Neural progenitor cell (in vitro differentiated cells): ENCODE results near the gene VPS50.

ENCODE experiments used
- EZH2 ChIP-seq: fragments of 200-600 bp; sonication (generic); IDR thresholded peaks from 2 replicates; pipeline ENCODE4 v1.6.1; 2017; ENCODE audit warnings: antibody characterized with exemption, mild to moderate bottlenecking, moderate library complexity
- EZH2phosphoT487 ChIP-seq: fragments of 200-600 bp; sonication (generic); IDR thresholded peaks from 2 replicates; pipeline ENCODE4 v1.6.1; 2017; ENCODE audit warnings: antibody characterized with exemption
- TF ChIP-seq, protein P1 (sequence below): fragments of 200-600 bp; sonication (generic); IDR thresholded peaks from 2 replicates; pipeline ENCODE4 v1.5.1; 2017; ENCODE audit warnings: antibody characterized with exemption, mild to moderate bottlenecking

DNA sequence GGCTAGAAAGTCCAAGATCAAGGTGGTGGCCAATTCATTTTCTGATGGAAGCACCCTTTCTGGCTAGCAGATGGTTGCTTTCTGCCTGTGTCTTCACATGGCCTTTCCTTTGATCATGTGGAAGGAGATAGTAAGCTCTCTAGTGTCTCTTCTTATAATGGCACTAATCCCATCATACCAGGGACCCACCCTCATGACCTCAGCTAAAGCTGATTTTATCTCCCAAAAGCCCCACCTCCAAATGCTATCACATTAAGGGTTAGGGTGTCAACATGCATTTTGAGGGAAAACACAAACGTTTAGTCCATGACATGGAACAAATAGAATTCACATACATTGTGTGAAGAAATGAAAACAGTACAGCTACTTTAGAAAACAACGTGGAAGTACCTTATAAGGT is 100.0 kb downstream of the VPS50 start:
- TF ChIP-seq EZH2phosphoT487 (no peak), EZH2 (no peak)
- TF ChIP-seq, protein P1, sequence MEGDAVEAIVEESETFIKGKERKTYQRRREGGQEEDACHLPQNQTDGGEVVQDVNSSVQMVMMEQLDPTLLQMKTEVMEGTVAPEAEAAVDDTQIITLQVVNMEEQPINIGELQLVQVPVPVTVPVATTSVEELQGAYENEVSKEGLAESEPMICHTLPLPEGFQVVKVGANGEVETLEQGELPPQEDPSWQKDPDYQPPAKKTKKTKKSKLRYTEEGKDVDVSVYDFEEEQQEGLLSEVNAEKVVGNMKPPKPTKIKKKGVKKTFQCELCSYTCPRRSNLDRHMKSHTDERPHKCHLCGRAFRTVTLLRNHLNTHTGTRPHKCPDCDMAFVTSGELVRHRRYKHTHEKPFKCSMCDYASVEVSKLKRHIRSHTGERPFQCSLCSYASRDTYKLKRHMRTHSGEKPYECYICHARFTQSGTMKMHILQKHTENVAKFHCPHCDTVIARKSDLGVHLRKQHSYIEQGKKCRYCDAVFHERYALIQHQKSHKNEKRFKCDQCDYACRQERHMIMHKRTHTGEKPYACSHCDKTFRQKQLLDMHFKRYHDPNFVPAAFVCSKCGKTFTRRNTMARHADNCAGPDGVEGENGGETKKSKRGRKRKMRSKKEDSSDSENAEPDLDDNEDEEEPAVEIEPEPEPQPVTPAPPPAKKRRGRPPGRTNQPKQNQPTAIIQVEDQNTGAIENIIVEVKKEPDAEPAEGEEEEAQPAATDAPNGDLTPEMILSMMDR = no peak
